ENCODE data around the gene CCL15.

The CCL15 gene

GRCh38 chr17:35981908-35982330 lies 19.4 kb downstream of the CCL15 start:
- DNase-seq: peak in 2 of 3 donors; percentile 20 to 27
- H3K4me1 ChIP-seq (ENCODE audit: control extremely low read depth in 1 of 4, control insufficient read depth in 4 of 4, insufficient read depth in 4 of 4, low read length in 3 of 4): no peaks in the 10 kb centered on the region
- 53% methylated on average over 3 of the region's 4 CpGs for WGBS (ENCODE audit: insufficient coverage)
- H3K9me3 ChIP-seq (ENCODE audit: control extremely low read depth in 1 of 5, control insufficient read depth in 4 of 5, insufficient read depth in 2 of 5, low read depth in 1 of 5, low read length in 4 of 5): no peaks in the 10 kb centered on the region
- H3K36me3 ChIP-seq (ENCODE audit: control insufficient read depth in 4 of 4, insufficient read depth in 4 of 4, low read length in 3 of 4): no peaks in the 10 kb centered on the region
- H3K4me3 ChIP-seq (ENCODE audit: control insufficient read depth in 1 of 7, extremely low read depth in 1 of 7, insufficient read depth in 4 of 7, low read depth in 2 of 7, low read length in 6 of 7): no peak overlapping the region
- ChIA-PET POLR2A (no interaction called here), CTCF (interaction anchor here (0.8 to 21.0 kb wide), 14 partner anchors 8 to 166 kb away, joined by 3 to 370 read pairs (median 4); partner anchors contain the start of gene CCL4)
- no peak overlapping the region for H3K27ac ChIP-seq (ENCODE audit: insufficient read depth in 1 of 2, low read depth in 1 of 2, low read length in 2 of 2, poor library complexity in 1 of 2, severe bottlenecking in 2 of 2)
- H3K27me3 ChIP-seq (replicated peaks in 2 of 5; ENCODE audit: control insufficient read depth in 4 of 5, insufficient read depth in 5 of 5, low read length in 4 of 5): no peaks in the 10 kb centered on the region

GRCh38 chr17:35981246-35981645 lies 20.1 kb downstream of the CCL15 start, which contains the start of gene CCL16:
Gene CCL16, minus strand, starts transcription at chr17:35981497. Its CDS starts 77 bp downstream, at chr17:35981420.
- Histone ChIP-seq H3K4me3 (ENCODE audit: control insufficient read depth in 1 of 7, extremely low read depth in 1 of 7, insufficient read depth in 4 of 7, low read depth in 2 of 7, low read length in 6 of 7) (no peak within 1 kb of the TSS), H3K4me1 (ENCODE audit: control extremely low read depth in 1 of 4, control insufficient read depth in 4 of 4, insufficient read depth in 4 of 4, low read length in 3 of 4) (no peaks in the 10 kb centered on the region), H3K27me3 (replicated peaks in 2 of 5; ENCODE audit: control insufficient read depth in 4 of 5, insufficient read depth in 5 of 5, low read length in 4 of 5) (no peaks in the 10 kb centered on the region), H3K9me3 (ENCODE audit: control extremely low read depth in 1 of 5, control insufficient read depth in 4 of 5, insufficient read depth in 2 of 5, low read depth in 1 of 5, low read length in 4 of 5) (no peaks in the 10 kb centered on the region), H3K36me3 (ENCODE audit: control insufficient read depth in 4 of 4, insufficient read depth in 4 of 4, low read length in 3 of 4) (no peaks in the 10 kb centered on the region), H3K27ac (ENCODE audit: insufficient read depth in 1 of 2, low read depth in 1 of 2, low read length in 2 of 2, poor library complexity in 1 of 2, severe bottlenecking in 2 of 2) (no peak within 1 kb of the TSS)
- DNase-seq: no peak
- 98% methylated on average over 11 of the region's 12 CpGs for WGBS (ENCODE audit: insufficient coverage)
- ChIA-PET CTCF (interaction anchor here (0.9 to 21.0 kb wide), 7 partner anchors 10 to 167 kb away, joined by 3 to 370 read pairs (median 5); no protein-coding TSS in a partner anchor), POLR2A (no interaction called here)

GRCh38 chr17:35978346-35978745 lies 23.0 kb downstream of the CCL15 start:
- WGBS (ENCODE audit: insufficient coverage): 89% methylated on average over 1 of the region's 3 CpGs
- Histone ChIP-seq H3K36me3 (ENCODE audit: control insufficient read depth in 4 of 4, insufficient read depth in 4 of 4, low read length in 3 of 4) (no peaks in the 10 kb centered on the region), H3K9me3 (ENCODE audit: control extremely low read depth in 1 of 5, control insufficient read depth in 4 of 5, insufficient read depth in 2 of 5, low read depth in 1 of 5, low read length in 4 of 5) (no peaks in the 10 kb centered on the region), H3K27ac (ENCODE audit: insufficient read depth in 1 of 2, low read depth in 1 of 2, low read length in 2 of 2, poor library complexity in 1 of 2, severe bottlenecking in 2 of 2) (no peak overlapping the region), H3K4me3 (ENCODE audit: control insufficient read depth in 1 of 7, extremely low read depth in 1 of 7, insufficient read depth in 4 of 7, low read depth in 2 of 7, low read length in 6 of 7) (no peak overlapping the region), H3K4me1 (ENCODE audit: control extremely low read depth in 1 of 4, control insufficient read depth in 4 of 4, insufficient read depth in 4 of 4, low read length in 3 of 4) (peaks cover 0 to 6% (median 2%) of the 10 kb centered on the region in 4 experiments), H3K27me3 (replicated peaks in 2 of 5; ENCODE audit: control insufficient read depth in 4 of 5, insufficient read depth in 5 of 5, low read length in 4 of 5) (no peaks in the 10 kb centered on the region)
- ChIA-PET CTCF (interaction anchor here (0.8 to 21.0 kb wide), 7 partner anchors 9 to 170 kb away, joined by 3 to 370 read pairs (median 4); no protein-coding TSS in a partner anchor), POLR2A (no interaction called here)
- DNase-seq: no peak

GRCh38 chr17:35977509-35977908 lies 23.8 kb downstream of the CCL15 start:
- Histone ChIP-seq H3K27ac (ENCODE audit: insufficient read depth in 1 of 2, low read depth in 1 of 2, low read length in 2 of 2, poor library complexity in 1 of 2, severe bottlenecking in 2 of 2) (no peak overlapping the region), H3K9me3 (ENCODE audit: control extremely low read depth in 1 of 5, control insufficient read depth in 4 of 5, insufficient read depth in 2 of 5, low read depth in 1 of 5, low read length in 4 of 5) (no peaks in the 10 kb centered on the region), H3K4me1 (ENCODE audit: control extremely low read depth in 1 of 4, control insufficient read depth in 4 of 4, insufficient read depth in 4 of 4, low read length in 3 of 4) (peaks cover 0 to 8% (median 3%) of the 10 kb centered on the region in 4 experiments), H3K4me3 (ENCODE audit: control insufficient read depth in 1 of 7, extremely low read depth in 1 of 7, insufficient read depth in 4 of 7, low read depth in 2 of 7, low read length in 6 of 7) (no peak overlapping the region), H3K36me3 (ENCODE audit: control insufficient read depth in 4 of 4, insufficient read depth in 4 of 4, low read length in 3 of 4) (no peaks in the 10 kb centered on the region), H3K27me3 (replicated peaks in 2 of 5; ENCODE audit: control insufficient read depth in 4 of 5, insufficient read depth in 5 of 5, low read length in 4 of 5) (no peaks in the 10 kb centered on the region)
- DNase-seq: no peak
- ChIA-PET CTCF (interaction anchor here (0.9 to 21.0 kb wide), 5 partner anchors 8 to 171 kb away, joined by 3 to 370 read pairs (median 4); no protein-coding TSS in a partner anchor), POLR2A (no interaction called here)
- WGBS (ENCODE audit: insufficient coverage): 86% methylated on average over 4 of the region's 7 CpGs

GRCh38 chr17:35973333-35974260 lies 27.8 kb downstream of the CCL15 start:
- ChIA-PET POLR2A (no interaction called here), CTCF (interaction anchor here (0.6 to 21.0 kb wide), 9 partner anchors 9 to 175 kb away, joined by 3 to 370 read pairs (median 3); no protein-coding TSS in a partner anchor)
- Histone ChIP-seq H3K27me3 (replicated peaks in 2 of 5; ENCODE audit: control insufficient read depth in 4 of 5, insufficient read depth in 5 of 5, low read length in 4 of 5) (no peaks in the 10 kb centered on the region), H3K9me3 (ENCODE audit: control extremely low read depth in 1 of 5, control insufficient read depth in 4 of 5, insufficient read depth in 2 of 5, low read depth in 1 of 5, low read length in 4 of 5) (no peaks in the 10 kb centered on the region), H3K36me3 (ENCODE audit: control insufficient read depth in 4 of 4, insufficient read depth in 4 of 4, low read length in 3 of 4) (no peaks in the 10 kb centered on the region), H3K4me1 (ENCODE audit: control extremely low read depth in 1 of 4, control insufficient read depth in 4 of 4, insufficient read depth in 4 of 4, low read length in 3 of 4) (peaks cover 0 to 8% (median 3%) of the 10 kb centered on the region in 4 experiments), H3K4me3 (ENCODE audit: control insufficient read depth in 1 of 7, extremely low read depth in 1 of 7, insufficient read depth in 4 of 7, low read depth in 2 of 7, low read length in 6 of 7) (no peak overlapping the region), H3K27ac (ENCODE audit: insufficient read depth in 1 of 2, low read depth in 1 of 2, low read length in 2 of 2, poor library complexity in 1 of 2, severe bottlenecking in 2 of 2) (no peak overlapping the region)
- DNase-seq: no peak
- WGBS (ENCODE audit: insufficient coverage): 75% methylated on average over 8 of the region's 10 CpGs

GRCh38 chr17:35972945-35973332 lies 28.4 kb downstream of the CCL15 start:
- Histone ChIP-seq H3K4me1 (ENCODE audit: control extremely low read depth in 1 of 4, control insufficient read depth in 4 of 4, insufficient read depth in 4 of 4, low read length in 3 of 4) (peaks cover 0 to 8% (median 3%) of the 10 kb centered on the region in 4 experiments), H3K27me3 (replicated peaks in 2 of 5; ENCODE audit: control insufficient read depth in 4 of 5, insufficient read depth in 5 of 5, low read length in 4 of 5) (no peaks in the 10 kb centered on the region), H3K4me3 (ENCODE audit: control insufficient read depth in 1 of 7, extremely low read depth in 1 of 7, insufficient read depth in 4 of 7, low read depth in 2 of 7, low read length in 6 of 7) (no peak overlapping the region), H3K36me3 (ENCODE audit: control insufficient read depth in 4 of 4, insufficient read depth in 4 of 4, low read length in 3 of 4) (no peaks in the 10 kb centered on the region), H3K9me3 (ENCODE audit: control extremely low read depth in 1 of 5, control insufficient read depth in 4 of 5, insufficient read depth in 2 of 5, low read depth in 1 of 5, low read length in 4 of 5) (no peaks in the 10 kb centered on the region), H3K27ac (ENCODE audit: insufficient read depth in 1 of 2, low read depth in 1 of 2, low read length in 2 of 2, poor library complexity in 1 of 2, severe bottlenecking in 2 of 2) (no peak overlapping the region)
- no peak for DNase-seq
- WGBS (ENCODE audit: insufficient coverage): 93% methylated on average over 3 of the region's 4 CpGs
- ChIA-PET POLR2A (no interaction called here), CTCF (interaction anchor here (0.8 to 21.0 kb wide), 5 partner anchors 10 to 175 kb away, joined by 3 to 370 read pairs (median 3); no protein-coding TSS in a partner anchor)

GRCh38 chr17:35972535-35972934 lies 28.8 kb downstream of the CCL15 start:
- ChIA-PET POLR2A (no interaction called here), CTCF (interaction anchor here (21.0 kb wide), 1 partner anchor 176 kb away, joined by 370 read pairs; no protein-coding TSS in a partner anchor)
- Histone ChIP-seq H3K9me3 (ENCODE audit: control extremely low read depth in 1 of 5, control insufficient read depth in 4 of 5, insufficient read depth in 2 of 5, low read depth in 1 of 5, low read length in 4 of 5) (no peaks in the 10 kb centered on the region), H3K4me1 (ENCODE audit: control extremely low read depth in 1 of 4, control insufficient read depth in 4 of 4, insufficient read depth in 4 of 4, low read length in 3 of 4) (peaks cover 0 to 8% (median 3%) of the 10 kb centered on the region in 4 experiments), H3K27me3 (replicated peaks in 2 of 5; ENCODE audit: control insufficient read depth in 4 of 5, insufficient read depth in 5 of 5, low read length in 4 of 5) (no peaks in the 10 kb centered on the region), H3K36me3 (ENCODE audit: control insufficient read depth in 4 of 4, insufficient read depth in 4 of 4, low read length in 3 of 4) (no peaks in the 10 kb centered on the region), H3K27ac (ENCODE audit: insufficient read depth in 1 of 2, low read depth in 1 of 2, low read length in 2 of 2, poor library complexity in 1 of 2, severe bottlenecking in 2 of 2) (no peak overlapping the region), H3K4me3 (ENCODE audit: control insufficient read depth in 1 of 7, extremely low read depth in 1 of 7, insufficient read depth in 4 of 7, low read depth in 2 of 7, low read length in 6 of 7) (no peak overlapping the region)
- 99% methylated on average over 6 of the region's 6 CpGs for WGBS (ENCODE audit: insufficient coverage)
- DNase-seq: no peak
